H9 (cell line): ENCODE results near the gene ODC1. TPM values are rescaled to one million over a fixed set of nuclear protein-coding genes. Genes with fewer than 3 reads are reported as not detected.

Experiments used
- DNase-seq: peaks from one replicate; pipeline ENCODE4 v3.0.0-alpha.2; 2017
- H2AFZ ChIP-seq: one replicate; pipeline ENCODE4 v1.6.1; 2013; ENCODE audit warnings: mild to moderate bottlenecking, low read length, control low read depth, moderate library complexity
- H2AK5ac ChIP-seq: 2 replicates; pipeline ENCODE4 v1.6.1; 2013; ENCODE audit warnings: low read length, control low read depth, mixed read lengths; ENCODE audit not compliant: insufficient read length
- H2BK120ac ChIP-seq: one replicate; pipeline ENCODE4 v1.6.1; 2013; ENCODE audit warnings: low read depth, mild to moderate bottlenecking, low read length, control low read depth, inconsistent platforms; ENCODE audit not compliant: poor library complexity, severe bottlenecking
- H2BK12ac ChIP-seq: 2 replicates; pipeline ENCODE4 v1.6.1; 2013; ENCODE audit warnings: low read length, control low read depth, mixed read lengths, low read depth; ENCODE audit not compliant: insufficient read length
- H2BK15ac ChIP-seq: 2 replicates; pipeline ENCODE4 v1.6.1; 2013; ENCODE audit warnings: low read depth, low read length, control low read depth
- H2BK20ac ChIP-seq: one replicate; pipeline ENCODE4 v1.6.1; 2013; ENCODE audit warnings: low read depth, mild to moderate bottlenecking, low read length, control low read depth, inconsistent platforms; ENCODE audit not compliant: poor library complexity, severe bottlenecking
- H2BK5ac ChIP-seq: 2 replicates; pipeline ENCODE4 v1.6.1; 2013; ENCODE audit warnings: low read length, control low read depth, mixed read lengths; ENCODE audit not compliant: insufficient read length
- H3K14ac ChIP-seq: 2 replicates; pipeline ENCODE4 v1.6.1; 2013; ENCODE audit warnings: low read length, control low read depth; ENCODE audit not compliant: insufficient read depth
- H3K18ac ChIP-seq: 2 replicates; pipeline ENCODE4 v1.6.1; 2013; ENCODE audit warnings: low read depth, mild to moderate bottlenecking, mixed read lengths, low read length, control low read depth; ENCODE audit not compliant: insufficient read length
- H3K23ac ChIP-seq: 2 replicates; pipeline ENCODE4 v1.6.1; 2013; ENCODE audit warnings: low read length, control low read depth, mixed read lengths, low read depth; ENCODE audit not compliant: insufficient read length
- H3K23me2 ChIP-seq: 2 replicates; pipeline ENCODE4 v1.6.1; 2013; ENCODE audit warnings: low read depth, mild to moderate bottlenecking, mixed read lengths, low read length, control low read depth; ENCODE audit not compliant: insufficient read length, poor library complexity, severe bottlenecking
- H3K27ac ChIP-seq: 2 replicates; pipeline ENCODE4 v1.5.1; 2013; ENCODE audit warnings: low read length, control low read depth, mixed read lengths, low read depth; ENCODE audit not compliant: insufficient read length
- H3K27me3 ChIP-seq: 2 replicates; pipeline ENCODE4 v1.6.1; 2013; ENCODE audit warnings: low read length, control low read depth, inconsistent platforms; ENCODE audit not compliant: insufficient read depth
- H3K4ac ChIP-seq: 2 replicates; pipeline ENCODE4 v1.6.1; 2013; ENCODE audit warnings: low read depth, mild to moderate bottlenecking, control low read depth, inconsistent platforms, low read length, moderate library complexity
- H3K4me1 ChIP-seq: 2 replicates; pipeline ENCODE4 v1.6.1; 2013; ENCODE audit warnings: low read length, control low read depth, inconsistent platforms; ENCODE audit not compliant: insufficient read depth
- H3K4me2 ChIP-seq: 2 replicates; pipeline ENCODE4 v1.6.1; 2013; ENCODE audit warnings: low read length, control low read depth, mixed read lengths; ENCODE audit not compliant: insufficient read length, insufficient read depth
- H3K56ac ChIP-seq: 2 replicates; pipeline ENCODE4 v1.6.1; 2013; ENCODE audit warnings: low read depth, mild to moderate bottlenecking, mixed read lengths, low read length, control low read depth; ENCODE audit not compliant: insufficient read length
- H3K79me1 ChIP-seq: 2 replicates; pipeline ENCODE4 v1.6.1; 2013; ENCODE audit warnings: low read depth, mild to moderate bottlenecking, moderate library complexity, low read length, control low read depth, inconsistent platforms; ENCODE audit not compliant: insufficient read depth, poor library complexity, severe bottlenecking
- H3K79me2 ChIP-seq: 2 replicates; pipeline ENCODE4 v1.6.1; 2013; ENCODE audit warnings: low read length, control low read depth, inconsistent platforms; ENCODE audit not compliant: insufficient read depth
- H3K9ac ChIP-seq: 2 replicates; pipeline ENCODE4 v1.6.1; 2013; ENCODE audit warnings: low read length, control low read depth, mixed read lengths; ENCODE audit not compliant: insufficient read length; ENCODE audit errors: extremely low read depth
- H3K9me3 ChIP-seq: one replicate; pipeline ENCODE4 v1.6.1; 2013; ENCODE audit warnings: low read depth, low read length, inconsistent platforms; ENCODE audit not compliant: control insufficient read depth
- H3T11ph ChIP-seq: one replicate; pipeline ENCODE4 v1.6.1; 2013; ENCODE audit warnings: mild to moderate bottlenecking, low read length, control low read depth, inconsistent platforms
- H4K20me1 ChIP-seq: one replicate; pipeline ENCODE4 v1.6.1; 2013; ENCODE audit not compliant: control insufficient read depth, insufficient read length, insufficient read depth
- H4K5ac ChIP-seq: 2 replicates; pipeline ENCODE4 v1.6.1; 2013; ENCODE audit warnings: low read depth, mild to moderate bottlenecking, mixed read lengths, low read length, control low read depth; ENCODE audit not compliant: insufficient read length
- H4K8ac ChIP-seq: replicated peaks from 2 replicates; pipeline ENCODE4 v1.6.1; 2013; ENCODE audit warnings: low read length, control low read depth, mixed read lengths, low read depth; ENCODE audit not compliant: insufficient read length
- H4K91ac ChIP-seq: 2 replicates; pipeline ENCODE4 v1.6.1; 2013; ENCODE audit warnings: low read depth, mild to moderate bottlenecking, moderate library complexity, mixed read lengths, low read length, control low read depth; ENCODE audit not compliant: insufficient read length
- H3K27ac Mint-ChIP-seq, 3 experiments: 2 replicates in 2 of 3; 3 replicates in 1 of 3; pipeline ENCODE4 v1.8.0; 2020 to 2021; ENCODE audit warnings: mixed read lengths in 3 of 3, mild to moderate bottlenecking in 1 of 3, moderate library complexity in 1 of 3
- H3K27me3 Mint-ChIP-seq: 2 replicates; pipeline ENCODE4 v1.8.0; 2021; ENCODE audit warnings: low read depth, mild to moderate bottlenecking, moderate library complexity, mixed read lengths
- H3K36me3 Mint-ChIP-seq, 3 experiments: 2 replicates in 2 of 3; 3 replicates in 1 of 3; pipeline ENCODE4 v1.8.0; 2020 to 2021; ENCODE audit warnings: low read depth in 3 of 3, mixed read lengths in 3 of 3; ENCODE audit not compliant: insufficient read depth in 1 of 3
- H3K4me1 Mint-ChIP-seq, 2 experiments: 2 replicates each; pipeline ENCODE4 v1.8.0; 2020; ENCODE audit warnings: mixed read lengths in 2 of 2
- H3K4me3 Mint-ChIP-seq, 2 experiments: 2 replicates in 1 of 2; 3 replicates in 1 of 2; pipeline ENCODE4 v1.8.0; 2020 to 2021; ENCODE audit warnings: mild to moderate bottlenecking in 2 of 2, mixed read lengths in 2 of 2, moderate library complexity in 1 of 2
- H3K9me3 Mint-ChIP-seq, 2 experiments: 2 replicates in 1 of 2; 3 replicates in 1 of 2; pipeline ENCODE4 v1.8.0; 2020; ENCODE audit warnings: mild to moderate bottlenecking in 2 of 2, mixed read lengths in 2 of 2, moderate library complexity in 1 of 2
- WGBS: extraction: QIAGEN DNeasy Blood & Tissue Kit; methylation state at CpG from one replicate; pipeline ENCODE4 v1.1.7; 2013; ENCODE audit warnings: missing lambda C conversion rate, low lambda C conversion rate, mixed read lengths; ENCODE audit not compliant: insufficient read length; ENCODE audit errors: extremely low coverage; 5-methylcytosine and 5-hydroxymethylcytosine counted together
- total RNA-seq: library from RNA; stranded (reverse); gene quantifications from 2 replicates; pipeline ENCODE4 v1.2.1, GENCODE V29; 2021
- TF ChIP-seq, protein P1 (sequence below): fragments of 200-600 bp; sonication (generic); conservative IDR thresholded peaks from 3 replicates; pipeline ENCODE4 v1.8.0; 2021; ENCODE audit warnings: antibody characterized with exemption, mild to moderate bottlenecking

Gene ODC1
- total RNA-seq, 1 experiment from 2014 or later = 48.3 TPM

DNA sequence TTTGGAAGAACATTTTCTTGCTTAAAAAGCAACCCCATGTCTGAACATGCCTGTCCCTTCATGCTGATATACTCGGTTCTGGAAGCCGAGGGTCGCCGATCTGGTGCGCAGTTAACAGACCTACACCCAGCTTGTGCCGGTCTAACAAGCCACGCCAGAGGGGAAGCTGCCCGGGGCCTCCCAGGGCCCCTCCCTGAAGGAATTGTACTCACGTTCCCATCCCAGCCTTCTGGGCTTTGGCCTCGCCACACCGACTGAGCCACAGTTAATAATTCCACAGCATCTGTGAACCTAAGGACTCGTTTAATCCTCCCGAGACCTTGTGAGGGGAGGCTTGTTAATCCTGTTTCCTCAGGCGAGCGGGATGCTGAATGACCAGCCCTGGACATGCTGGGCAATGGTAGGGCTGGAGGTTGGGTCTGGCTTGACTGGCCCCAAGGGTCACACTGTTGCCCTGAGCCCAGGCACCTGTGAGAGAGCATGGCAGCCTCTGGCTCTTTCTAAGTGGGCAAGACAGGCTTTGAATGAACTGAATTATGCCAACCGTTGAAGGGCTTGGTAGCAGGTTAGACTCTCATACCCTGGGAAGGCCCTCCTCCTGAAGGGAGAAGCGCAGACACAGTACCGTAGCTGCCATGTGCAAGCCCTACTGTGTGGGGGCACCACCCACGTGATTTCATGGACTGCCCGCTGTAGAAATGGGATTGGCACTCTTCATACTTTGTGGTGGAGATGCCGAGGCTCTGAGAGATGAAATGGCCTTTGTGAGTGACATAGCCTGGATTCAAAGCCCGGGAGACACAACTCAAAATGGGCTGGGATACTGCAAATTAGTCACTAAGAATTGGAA, 27.9 kb upstream of the ODC1 start:
- H3K9ac ChIP-seq = no peak overlapping the region
- no CpG with 5 or more reads among the region's 22 CpGs for WGBS
- no peaks in the 10 kb centered on the region for H3K36me3 Mint-ChIP-seq

More for the DNA sequence above, 27.9 kb upstream of the ODC1 start:
- Histone ChIP-seq H4K20me1 (no peaks in the 10 kb centered on the region), H4K91ac (no peak overlapping the region), H3T11ph (no peak overlapping the region), H2BK120ac (no peak overlapping the region), H3K18ac (no peak overlapping the region), H3K56ac (no peak overlapping the region), H2BK12ac (no peak overlapping the region), H4K5ac (no peak overlapping the region), H2AK5ac (no peak overlapping the region), H3K79me1 (no peaks in the 10 kb centered on the region), H4K8ac (no peak overlapping the region), H3K9me3 (no peaks in the 10 kb centered on the region), H2BK5ac (no peak overlapping the region), H3K79me2 (no peaks in the 10 kb centered on the region), H3K23ac (no peak overlapping the region), H3K23me2 (no peaks in the 10 kb centered on the region), H2BK20ac (no peak overlapping the region), H3K27ac (no peak overlapping the region), H3K4me2 (no peak overlapping the region), H2AFZ (no peak overlapping the region), H2BK15ac (no peak overlapping the region), H3K4me1 (no peaks in the 10 kb centered on the region; the same call in 1 of the 2 replicates), H3K27me3 (no peaks in the 10 kb centered on the region), H3K4ac (no peak overlapping the region), H3K14ac (no peak overlapping the region)
- Mint-ChIP-seq H3K27ac (no peak overlapping the region), H3K27me3 (peaks cover 10% of the 10 kb centered on the region), H3K9me3 (no peaks in the 10 kb centered on the region), H3K4me3 (no peak overlapping the region), H3K4me1 (peaks cover 19 to 21% of the 10 kb centered on the region in 2 experiments)
- TF ChIP-seq, protein P1, sequence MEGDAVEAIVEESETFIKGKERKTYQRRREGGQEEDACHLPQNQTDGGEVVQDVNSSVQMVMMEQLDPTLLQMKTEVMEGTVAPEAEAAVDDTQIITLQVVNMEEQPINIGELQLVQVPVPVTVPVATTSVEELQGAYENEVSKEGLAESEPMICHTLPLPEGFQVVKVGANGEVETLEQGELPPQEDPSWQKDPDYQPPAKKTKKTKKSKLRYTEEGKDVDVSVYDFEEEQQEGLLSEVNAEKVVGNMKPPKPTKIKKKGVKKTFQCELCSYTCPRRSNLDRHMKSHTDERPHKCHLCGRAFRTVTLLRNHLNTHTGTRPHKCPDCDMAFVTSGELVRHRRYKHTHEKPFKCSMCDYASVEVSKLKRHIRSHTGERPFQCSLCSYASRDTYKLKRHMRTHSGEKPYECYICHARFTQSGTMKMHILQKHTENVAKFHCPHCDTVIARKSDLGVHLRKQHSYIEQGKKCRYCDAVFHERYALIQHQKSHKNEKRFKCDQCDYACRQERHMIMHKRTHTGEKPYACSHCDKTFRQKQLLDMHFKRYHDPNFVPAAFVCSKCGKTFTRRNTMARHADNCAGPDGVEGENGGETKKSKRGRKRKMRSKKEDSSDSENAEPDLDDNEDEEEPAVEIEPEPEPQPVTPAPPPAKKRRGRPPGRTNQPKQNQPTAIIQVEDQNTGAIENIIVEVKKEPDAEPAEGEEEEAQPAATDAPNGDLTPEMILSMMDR = no peak
- DNase-seq = no peak
